CD4-positive, alpha-beta T cell treated with Interleukin-15 for 1 hour (primary cell): ENCODE data around the gene SLF2.
A peak's percentile ranks its signal among the peaks of the same experiment; 100 is the strongest.

Experiments
- DNase-seq: peaks from one replicate; pipeline ENCODE4 v3.0.0-alpha.2; 2020

The SLF2 gene

DNA sequence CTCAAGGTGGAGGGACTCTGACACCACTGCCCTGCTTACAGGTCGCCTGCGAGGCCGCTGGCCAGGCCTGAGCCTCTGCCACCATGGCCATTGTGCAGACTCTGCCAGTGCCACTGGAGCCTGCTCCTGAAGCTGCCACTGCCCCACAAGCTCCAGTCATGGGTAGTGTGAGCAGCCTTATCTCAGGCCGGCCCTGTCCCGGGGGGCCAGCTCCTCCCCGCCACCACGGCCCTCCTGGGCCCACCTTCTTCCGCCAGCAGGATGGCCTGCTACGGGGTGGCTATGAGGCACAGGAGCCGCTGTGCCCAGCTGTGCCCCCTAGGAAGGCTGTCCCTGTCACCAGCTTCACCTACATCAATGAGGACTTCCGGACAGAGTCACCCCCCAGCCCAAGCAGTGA is 89.7 kb downstream of the SLF2 start:
- no peak for DNase-seq

DNA sequence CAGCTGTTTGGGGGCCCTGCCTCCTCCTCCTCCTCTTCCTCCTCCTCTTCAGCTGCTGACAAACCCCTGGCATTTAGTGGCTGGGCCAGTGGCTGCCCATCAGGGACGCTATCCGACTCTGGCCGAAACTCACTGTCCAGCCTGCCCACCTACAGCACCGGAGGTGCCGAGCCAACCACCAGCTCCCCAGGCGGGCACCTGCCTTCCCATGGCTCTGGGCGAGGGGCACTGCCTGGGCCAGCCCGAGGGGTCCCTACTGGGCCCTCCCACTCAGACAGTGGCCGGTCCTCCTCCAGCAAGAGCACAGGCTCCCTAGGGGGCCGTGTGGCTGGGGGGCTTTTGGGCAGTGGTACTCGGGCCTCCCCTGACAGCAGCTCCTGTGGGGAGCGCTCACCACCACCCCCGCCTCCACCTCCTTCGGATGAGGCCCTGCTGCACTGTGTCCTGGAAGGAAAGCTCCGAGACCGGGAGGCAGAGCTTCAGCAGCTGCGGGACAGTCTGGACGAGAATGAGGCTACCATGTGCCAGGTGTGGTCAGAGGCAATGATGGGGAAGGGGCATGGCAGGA is 91.0 kb downstream of the SLF2 start:
- DNase-seq, result no peak

DNA sequence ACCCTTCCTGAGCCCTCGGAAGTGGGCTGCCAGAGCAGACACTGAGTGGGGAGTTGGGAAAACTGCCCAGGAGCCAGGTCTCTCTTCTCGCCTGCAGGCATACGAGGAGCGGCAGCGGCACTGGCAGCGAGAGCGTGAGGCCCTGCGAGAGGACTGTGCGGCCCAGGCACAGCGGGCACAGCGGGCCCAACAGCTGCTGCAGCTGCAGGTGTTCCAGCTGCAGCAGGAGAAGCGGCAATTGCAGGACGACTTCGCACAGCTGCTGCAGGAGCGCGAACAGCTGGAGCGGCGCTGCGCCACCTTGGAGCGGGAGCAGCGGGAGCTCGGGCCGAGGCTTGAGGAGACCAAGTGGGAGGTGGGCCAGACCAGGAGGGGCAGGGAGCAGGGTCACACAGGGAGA is 92.6 kb downstream of the SLF2 start:
- DNase-seq, result no peak

DNA sequence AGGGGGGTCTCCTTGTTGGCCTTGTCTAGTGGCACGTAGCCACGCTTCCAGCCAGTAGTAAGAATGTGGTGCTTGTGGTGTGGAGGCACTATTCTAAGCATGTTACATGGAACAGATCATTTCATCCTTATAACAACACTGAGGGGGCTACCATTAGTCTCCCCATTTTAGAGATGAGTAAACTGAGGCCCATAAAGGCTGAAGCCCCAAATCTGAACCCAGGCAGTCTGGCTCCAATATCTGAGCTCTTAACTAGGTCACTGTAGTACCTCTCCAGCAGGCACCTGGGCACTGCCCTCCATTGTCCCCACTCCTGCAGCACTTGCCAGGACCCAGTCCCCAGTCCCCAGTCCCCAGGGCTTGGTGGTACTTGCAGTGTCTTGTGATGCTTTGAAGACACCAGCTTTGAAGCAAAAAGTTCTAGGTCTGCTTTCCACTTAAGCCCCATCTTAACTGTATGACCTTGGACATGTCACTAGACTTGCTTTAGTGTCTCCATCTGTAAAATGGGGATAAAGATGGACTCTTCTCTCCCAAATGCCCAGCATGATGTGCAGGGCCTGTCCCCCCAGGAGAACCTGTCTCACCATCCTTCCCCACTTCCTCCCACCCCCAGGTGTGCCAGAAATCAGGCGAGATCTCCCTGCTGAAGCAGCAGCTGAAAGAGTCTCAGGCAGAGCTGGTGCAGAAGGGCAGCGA is 93.3 kb downstream of the SLF2 start:
- DNase-seq, result no peak

DNA sequence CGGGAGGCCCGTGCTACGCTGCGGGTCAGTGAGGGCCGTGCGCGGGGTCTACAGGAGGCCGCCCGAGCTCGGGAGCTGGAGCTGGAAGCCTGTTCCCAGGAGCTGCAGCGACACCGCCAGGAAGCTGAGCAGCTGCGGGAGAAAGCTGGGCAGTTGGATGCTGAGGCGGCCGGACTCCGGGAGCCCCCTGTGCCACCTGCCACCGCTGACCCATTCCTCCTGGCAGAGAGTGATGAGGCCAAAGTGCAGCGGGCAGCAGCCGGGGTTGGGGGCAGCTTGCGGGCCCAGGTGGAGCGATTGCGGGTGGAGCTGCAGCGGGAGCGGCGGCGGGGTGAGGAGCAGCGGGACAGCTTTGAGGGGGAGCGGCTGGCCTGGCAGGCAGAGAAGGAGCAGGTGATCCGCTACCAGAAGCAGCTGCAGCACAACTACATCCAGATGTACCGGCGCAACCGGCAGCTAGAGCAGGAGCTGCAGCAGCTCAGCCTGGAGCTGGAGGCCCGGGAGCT is 93.9 kb downstream of the SLF2 start:
- DNase-seq, result no peak

DNA sequence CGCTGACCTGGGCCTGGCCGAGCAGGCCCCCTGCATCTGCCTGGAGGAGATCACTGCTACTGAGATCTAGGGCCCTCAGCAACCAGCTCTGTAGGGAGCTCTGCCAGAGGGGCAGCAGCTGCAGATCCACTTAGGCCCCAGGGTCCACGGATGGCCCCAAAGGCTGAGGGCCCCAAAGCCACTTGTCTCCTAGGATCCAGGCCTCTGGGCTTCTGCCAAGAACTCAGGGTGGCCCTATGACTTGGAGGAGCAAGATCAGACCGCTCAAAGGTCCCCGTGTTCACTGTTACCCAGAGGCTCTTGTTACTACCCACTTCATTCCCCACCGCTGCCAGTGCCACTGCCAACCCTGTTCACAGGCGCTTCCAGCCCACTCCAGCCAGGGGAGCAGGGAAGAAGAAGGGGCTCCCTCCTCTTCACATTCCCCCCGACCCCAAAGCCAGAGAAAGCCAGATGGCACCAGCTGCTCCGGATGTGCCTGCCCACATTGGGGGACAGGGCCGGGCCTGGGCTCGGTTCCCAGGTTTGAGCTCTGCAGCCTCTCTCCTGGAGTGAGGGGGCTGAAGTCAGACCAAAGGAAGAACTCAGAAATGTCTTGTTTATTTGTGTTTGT is 94.4 kb downstream of the SLF2 start:
- DNase-seq, result no peak

DNA sequence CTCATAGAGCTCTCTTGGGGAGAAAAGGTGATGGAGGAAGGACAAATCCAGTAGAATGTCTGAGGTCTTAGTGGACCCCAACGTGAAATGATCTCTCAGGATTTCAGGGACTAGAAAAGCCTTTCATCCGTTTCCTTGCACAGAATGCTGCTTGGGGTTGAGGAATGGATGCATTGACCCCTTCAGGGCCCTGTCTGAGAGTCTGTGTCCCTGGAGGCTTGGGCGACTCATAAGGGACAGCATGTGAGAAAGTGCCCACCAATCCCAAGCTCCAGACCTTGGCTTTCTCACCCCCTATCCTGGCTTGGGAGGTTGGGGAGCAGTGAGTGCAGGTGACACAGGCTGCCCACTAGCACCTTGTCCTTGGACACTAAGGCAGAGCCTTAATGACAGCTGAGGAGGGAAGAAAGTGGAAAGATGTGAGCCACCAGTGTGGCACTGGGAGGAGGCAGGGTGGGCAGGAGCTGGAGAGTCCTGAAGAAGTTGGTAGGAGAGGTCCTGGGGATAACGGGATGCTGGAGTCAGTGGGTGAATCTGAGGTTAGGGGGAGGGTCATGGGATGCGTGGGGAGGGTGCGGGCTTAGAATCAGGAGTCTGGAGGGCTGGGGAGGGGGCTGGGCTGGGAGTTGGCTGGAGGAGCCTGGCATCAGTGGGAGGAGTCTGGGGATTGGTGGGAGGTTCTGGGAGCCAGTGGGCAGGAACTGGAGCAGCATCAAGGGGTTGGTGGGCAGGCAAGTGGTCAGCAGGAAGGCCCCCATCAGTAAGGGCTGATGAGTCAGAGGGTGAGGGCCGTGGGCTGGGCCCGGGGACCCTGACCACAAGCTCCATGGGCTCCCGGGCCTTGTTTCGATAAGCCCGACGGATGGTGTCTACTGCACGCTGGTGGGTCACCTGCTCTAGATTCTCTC is 95.4 kb downstream of the SLF2 start:
- no peak for DNase-seq

DNA sequence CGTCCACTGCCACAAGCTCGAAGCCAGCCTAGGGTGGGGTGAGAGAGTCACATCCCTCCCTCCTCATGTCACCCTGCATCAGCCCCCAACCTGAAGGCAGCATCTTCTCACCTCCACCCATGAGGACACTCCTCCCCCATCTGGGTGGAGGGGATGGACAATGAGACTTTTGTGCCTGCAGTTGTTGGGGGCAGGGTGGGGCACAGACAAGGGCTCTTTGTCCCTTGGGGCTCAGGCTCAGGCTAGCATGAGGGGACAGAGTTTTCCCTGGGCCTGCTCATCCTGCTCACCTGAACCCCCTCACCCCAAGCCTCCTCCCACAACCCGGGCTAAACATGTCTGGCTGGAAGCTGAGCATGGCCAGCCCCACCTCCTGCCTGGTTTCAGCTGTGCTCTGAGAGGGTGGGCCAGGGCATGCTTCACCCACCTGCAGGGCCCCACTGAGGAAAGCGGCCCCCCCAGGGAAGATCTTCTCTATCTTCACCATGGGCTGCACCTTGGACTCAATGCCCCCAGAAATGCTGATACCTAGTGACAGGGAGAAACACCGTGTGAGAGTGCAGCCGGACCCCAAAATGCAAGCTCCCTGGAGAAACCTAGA is 96.2 kb downstream of the SLF2 start:
- DNase-seq, result no peak

DNA sequence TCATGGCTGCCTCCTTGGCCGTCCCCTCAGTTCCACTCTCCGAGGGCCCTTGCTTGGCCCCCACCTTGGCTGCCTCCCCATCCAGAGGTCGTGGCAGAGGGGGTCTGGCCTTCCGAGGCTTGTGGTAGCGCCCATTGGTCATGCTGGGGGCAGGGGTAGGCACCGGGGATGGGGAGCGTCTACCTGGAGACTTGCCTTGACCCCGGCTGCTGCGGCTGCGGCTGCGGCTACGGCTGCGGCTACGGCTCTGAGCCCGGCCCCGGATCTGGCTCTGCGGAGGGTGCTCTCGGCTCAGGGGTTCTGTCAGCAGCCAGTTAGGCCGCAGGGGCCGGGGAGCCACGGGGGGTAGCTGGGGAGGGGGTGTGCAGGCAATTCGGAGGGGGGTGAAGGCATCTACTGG is 97.6 kb downstream of the SLF2 start:
- no peak for DNase-seq

DNA sequence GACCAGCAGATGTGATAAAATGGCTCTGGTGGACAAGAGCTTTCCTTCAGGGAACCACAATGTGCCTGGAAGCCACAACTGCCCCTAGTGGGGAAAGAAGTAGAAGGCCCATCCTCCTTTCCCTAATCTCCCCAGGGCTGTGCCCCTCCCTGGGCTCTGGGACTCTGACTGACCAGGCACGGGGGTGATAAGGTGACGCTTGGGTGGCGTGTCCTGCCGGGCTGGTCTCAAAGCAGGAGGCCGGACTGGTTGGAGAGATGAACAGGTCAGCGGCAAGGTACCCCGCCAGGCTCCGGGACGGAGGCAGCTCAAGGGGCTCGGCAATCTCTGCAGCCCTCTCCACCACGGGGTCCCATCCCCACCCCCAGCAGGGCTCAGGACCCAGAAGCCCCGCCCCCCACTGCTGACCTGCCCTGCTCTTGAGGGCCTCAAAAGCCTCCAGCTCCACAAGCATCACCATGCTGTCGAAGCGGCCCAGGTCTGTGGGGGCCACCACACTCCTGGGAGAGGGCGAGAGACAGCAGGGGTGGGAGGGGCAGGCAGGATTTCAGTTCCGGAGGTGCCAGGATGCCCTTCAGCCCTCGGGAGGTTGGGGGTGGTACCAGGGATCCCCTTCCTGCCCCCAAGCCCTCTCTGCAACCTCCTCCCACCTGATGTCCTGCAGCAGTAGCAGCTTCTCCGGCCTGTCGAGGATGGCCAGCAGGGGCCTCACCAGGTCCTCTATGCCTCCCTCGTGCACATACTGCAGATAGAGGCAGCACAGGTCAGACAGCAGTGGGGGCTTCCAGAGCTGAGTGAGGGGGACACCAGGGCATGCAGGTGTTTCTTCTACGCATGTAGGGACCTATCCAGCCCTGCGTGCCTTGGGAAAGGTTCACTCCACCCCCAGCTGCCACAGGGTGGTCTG is 99.0 kb downstream of the SLF2 start:
- no peak for DNase-seq

DNA sequence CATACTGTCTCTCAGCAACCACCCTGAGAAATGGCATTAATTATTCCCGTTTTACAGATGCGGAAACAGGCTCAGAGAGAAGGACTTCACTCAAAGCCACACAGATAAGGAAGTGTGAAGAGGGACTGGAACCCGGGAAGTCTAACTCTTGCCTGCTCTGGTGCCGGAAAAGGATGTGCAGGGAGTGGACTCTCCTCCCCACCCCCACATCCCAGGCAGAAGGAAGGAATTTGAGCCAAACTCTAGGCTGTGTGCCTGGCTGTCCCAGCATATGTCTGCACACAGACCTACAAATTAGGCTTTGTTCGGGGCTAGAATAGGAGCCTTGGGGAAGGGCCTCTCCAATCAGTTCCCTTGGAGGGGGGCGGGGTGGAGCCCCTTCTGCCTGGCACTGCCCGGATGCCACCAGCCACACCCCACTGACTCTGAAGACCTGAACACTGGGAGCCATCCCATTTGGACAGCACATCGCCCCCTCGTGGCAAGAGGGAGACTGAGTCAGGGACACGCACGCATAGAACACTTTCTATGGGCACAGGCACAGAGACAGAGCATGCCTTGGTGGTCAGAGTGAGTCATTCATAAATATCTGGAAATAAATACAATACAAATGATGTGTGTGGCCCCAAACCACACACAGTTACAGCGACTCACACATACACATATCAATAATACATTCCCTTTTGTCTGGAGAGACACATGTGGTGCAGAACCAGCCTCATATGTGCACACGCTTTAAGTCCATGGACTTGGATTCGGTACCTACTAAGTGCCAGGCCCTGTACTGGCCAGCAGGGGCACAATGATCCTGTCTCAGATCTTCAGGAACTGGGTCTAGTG is 100.0 kb downstream of the SLF2 start:
- peak; percentile 78 for DNase-seq

DNA sequence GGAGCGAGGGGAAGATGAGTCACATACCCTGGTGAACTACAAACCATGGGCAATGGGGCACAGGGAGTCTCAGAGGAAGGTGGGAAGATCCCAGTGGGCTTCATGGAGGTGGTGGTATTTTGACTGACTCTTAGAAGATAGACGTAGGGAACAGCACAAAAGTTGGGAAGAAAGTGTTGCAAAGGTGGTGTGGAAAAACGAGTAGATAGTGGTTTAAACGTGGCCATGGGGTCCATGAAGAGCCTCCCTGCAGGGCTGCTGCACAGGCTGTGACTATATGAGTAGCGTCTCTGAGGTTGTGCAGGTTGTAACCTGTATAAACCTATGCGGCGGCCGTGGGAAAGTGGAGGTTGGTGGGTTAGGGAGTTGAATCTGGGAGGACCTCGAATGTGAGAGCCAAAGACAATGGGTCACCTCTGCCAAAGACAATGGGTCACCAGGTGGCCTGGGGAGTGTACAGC is 100.6 kb downstream of the SLF2 start:
- DNase-seq, result no peak

DNA sequence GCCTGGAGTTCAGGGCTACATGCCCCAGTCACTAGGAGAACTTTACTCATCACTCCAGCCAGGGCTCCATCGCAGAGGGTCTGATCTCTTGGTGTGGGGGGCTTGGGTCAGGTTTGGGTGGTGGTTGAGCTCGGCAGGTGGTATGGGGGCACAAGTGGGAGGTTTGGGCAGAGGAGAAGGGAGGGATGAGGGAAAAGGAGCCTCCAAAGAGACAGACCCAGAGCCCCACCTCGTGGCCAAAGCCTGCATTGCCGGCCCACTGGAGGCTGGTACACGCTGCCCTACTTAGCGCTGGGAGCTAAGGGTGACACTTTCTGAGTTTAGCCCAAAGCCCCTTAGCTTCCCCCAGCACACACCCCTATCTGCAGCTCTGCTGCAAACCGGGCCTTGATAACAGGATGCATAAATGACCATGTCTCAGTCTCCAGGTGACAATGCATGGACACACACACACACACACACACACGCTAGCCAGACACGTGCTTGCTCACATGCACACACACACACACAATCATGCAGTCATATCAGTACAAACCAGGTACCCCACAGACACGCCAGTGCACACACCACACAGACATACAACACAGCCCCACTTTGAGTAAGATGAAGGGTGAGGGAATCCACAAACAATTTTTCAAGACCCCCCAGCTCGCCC is 101.6 kb downstream of the SLF2 start:
- DNase-seq, result peak; percentile 63
